HL-60/S4 (cell line): Measurements from ENCODE around the gene HRK.

Experiments used
- in situ Hi-C: fragments of 300-500 bp; cut with MboI; formaldehyde crosslinking; loops from 2 replicates; pipeline ENCODE4 v1.14.3; 2022; ENCODE audit warnings: low sequenced_read_pairs

Gene HRK

GRCh38 chr12:116874324-116874995 lies 6.8 kb downstream of the HRK start:
- in situ Hi-C loops = no loop called here

GRCh38 chr12:116870306-116870705 lies 10.9 kb downstream of the HRK start:
- in situ Hi-C loops = no loop called here

- in situ Hi-C loops = no loop called here
Observed at GRCh38 chr12:116867523-116867922, 13.7 kb downstream of the HRK start.

- in situ Hi-C loops = no loop called here
Observed at GRCh38 chr12:116864371-116865160, 16.7 kb downstream of the HRK start.

DNA sequence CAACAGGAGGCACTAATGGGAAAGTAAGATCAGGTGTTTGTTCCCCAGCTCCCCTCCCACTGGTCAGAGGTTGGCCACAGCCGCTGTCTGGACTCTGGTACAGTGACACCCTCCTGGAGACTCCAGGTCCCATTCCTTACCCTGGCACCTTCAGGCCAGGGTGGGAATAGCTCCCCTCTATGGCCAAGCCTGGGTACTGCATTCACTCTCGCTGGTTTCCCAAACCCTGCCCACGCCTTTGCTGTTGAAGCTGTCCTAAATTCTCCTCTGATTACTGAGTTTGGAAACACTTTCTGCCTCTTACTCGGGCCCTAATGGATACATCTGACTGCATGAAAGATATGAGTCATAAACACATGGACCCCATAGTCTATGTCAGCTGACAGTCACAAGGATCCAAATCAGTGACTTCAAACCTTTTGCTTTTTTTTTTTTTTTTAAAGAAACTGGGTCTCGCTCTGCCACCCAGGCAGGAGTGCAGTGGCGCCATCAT lies 17.9 kb downstream of the HRK start:
- in situ Hi-C loops = no loop called here

DNA sequence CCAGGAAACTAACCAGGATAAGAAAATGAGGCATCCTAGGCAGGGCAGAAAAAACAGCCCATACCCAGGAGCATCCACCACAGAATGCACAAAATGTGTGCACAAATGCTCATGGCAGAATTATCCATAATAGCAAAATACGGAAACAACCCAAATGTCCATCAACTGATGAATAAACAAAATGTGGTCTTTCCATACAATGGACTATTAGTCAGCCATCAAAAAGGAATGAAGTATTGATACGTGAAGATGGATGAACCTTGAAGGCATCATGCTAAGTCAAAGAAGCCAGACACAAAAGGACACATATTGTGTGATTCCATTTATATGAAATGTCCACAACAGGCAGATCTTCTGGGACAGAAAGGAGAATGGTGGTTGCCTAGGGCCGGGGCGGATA lies 19.1 kb downstream of the HRK start:
- in situ Hi-C loops = no loop called here

- in situ Hi-C loops = no loop called here
Observed at GRCh38 chr12:116861320-116861719, 19.9 kb downstream of the HRK start.

DNA sequence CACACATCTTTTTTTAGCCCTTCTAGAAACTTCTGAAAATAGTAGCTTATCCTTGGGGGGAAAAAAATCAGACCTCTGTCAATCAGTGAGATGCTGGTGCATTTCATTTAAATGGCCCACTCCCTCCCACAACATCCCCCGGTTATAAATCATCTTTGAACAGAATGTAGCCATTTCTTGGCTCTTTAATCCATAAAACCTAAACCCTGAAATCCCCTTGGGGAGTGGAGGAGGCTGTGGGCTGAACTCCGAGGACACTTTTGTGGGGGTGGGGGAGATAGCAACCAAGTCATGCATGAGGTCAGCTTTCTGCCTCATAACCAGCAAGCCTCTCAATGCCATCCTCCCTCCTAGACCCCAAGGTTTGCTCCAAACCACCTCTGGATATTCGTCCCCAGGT lies 21.0 kb downstream of the HRK start:
- in situ Hi-C loops = no loop called here

DNA sequence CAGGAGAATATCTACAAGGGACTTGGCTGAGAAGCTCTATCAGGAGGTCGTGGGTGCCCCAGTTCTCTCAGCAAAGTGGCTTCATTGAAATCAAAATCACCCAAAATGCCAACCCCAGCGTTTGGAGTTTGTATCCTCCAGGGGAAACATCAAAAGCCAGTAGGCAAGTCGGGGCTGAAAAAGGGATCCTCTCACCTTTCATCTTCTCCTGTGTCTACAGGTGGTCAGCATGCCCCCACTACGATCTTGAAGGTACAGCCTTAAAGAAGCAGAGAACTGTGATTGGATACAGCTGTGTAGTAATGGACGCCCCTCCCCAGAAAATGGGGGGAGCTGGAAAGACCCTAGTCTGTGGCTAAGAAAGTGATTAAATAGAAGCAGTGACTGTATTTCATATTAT lies 22.2 kb downstream of the HRK start:
- in situ Hi-C loops = no loop called here

DNA sequence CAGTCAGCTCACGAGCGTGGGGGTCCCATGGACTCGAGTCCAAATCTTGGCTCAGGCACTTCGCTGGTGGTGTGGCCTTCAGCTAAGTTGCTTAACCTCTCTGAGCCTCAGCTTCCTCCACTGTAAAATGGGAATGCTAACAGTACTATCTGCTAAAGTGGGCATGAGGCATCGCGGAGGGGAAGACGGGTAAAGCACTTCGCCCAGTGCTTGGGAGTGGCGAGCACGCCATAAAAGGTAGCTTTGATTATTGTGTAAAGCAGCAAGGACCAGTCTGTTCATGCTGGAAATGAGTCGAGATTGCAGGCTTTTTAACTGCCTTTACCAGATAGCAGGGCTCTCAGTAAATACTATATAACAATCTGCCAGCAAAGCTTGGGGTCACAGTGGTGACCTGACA lies 24.5 kb downstream of the HRK start:
- in situ Hi-C loops = no loop called here

GRCh38 chr12:116855744-116856470 lies 25.3 kb downstream of the HRK start:
- in situ Hi-C loops = no loop called here

DNA sequence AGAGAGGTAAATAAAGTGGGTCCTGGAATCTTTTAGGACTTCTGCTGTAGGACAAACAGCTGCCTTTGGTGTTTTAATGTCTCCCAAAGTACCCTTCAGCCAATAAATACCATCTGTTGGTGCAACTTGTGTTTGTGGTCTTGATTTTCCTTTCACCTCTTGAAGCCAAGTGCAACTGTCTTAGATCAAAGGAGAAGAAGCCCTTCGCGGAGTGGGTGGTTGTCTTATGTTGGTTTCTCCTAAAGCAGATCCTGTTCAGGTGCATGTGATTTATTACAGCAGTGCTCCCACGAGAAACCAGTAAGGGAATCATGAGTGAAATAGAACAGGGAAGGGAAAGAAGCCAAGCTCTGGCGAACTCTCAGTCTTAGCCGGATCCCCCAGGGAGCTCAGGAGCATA lies 27.7 kb downstream of the HRK start:
- in situ Hi-C loops = no loop called here

DNA sequence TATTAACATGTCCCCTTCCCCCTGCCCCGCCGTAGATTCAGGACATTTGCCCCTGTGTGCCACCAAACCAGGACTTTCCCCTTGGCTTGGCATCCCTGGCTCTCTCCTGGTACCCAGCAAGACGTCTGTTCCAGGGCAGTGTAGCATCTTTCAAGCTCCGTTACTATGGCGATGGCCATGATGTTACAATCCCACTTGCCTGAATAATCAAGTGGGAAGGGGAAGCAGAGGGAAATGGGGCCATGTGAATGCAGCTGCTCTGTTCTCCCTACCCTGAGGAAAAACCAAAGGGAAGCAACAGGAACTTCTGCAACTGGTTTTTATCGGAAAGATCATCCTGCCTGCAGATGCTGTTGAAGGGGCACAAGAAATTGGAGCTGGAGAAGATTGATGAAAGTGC lies 28.9 kb downstream of the HRK start:
- in situ Hi-C loops = no loop called here

DNA sequence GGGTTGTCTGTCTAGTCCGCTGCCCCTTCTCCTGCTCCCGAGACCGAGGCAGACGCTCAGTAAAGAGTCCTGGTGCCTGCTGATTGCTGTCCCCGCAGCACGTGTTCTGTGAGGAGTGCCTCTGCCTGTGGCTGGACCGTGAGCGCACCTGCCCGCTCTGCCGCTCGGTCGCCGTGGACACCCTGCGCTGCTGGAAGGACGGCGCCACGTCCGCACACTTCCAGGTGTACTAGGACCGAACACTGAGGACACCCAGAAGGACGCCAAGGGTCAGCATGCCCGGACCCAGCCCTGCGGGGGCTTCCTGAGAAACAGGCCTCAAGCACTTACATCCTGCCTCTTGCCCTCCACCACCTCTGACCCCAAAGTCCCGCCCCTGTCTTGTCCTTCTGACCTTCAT lies 32.0 kb downstream of the HRK start:
- in situ Hi-C loops = no loop called here

GRCh38 chr12:116843085-116843484 lies 38.2 kb downstream of the HRK start:
- in situ Hi-C loops = no loop called here

GRCh38 chr12:116839287-116839830 lies 41.9 kb downstream of the HRK start:
- in situ Hi-C loops = no loop called here

DNA sequence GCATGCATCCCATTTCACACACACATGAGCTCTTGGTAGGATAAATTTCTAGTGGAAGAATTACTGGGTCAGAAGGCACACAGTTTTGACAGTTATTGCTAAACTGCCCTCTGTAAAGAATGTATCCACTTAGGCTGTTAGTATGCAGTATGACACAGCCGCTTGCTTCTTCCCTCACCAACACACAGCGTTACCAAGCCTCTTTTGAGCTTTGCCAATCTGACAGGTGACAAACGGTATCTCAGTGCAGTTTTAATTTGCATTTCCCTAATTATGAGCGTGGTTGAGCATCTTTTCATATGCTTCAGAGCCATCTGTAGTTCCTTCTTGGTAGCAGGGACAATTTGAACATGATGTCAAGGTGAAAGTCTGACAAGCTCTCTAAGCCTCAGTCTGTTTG lies 42.9 kb downstream of the HRK start:
- in situ Hi-C loops = no loop called here

GRCh38 chr12:116837097-116837496 lies 44.1 kb downstream of the HRK start:
- in situ Hi-C loops = no loop called here

DNA sequence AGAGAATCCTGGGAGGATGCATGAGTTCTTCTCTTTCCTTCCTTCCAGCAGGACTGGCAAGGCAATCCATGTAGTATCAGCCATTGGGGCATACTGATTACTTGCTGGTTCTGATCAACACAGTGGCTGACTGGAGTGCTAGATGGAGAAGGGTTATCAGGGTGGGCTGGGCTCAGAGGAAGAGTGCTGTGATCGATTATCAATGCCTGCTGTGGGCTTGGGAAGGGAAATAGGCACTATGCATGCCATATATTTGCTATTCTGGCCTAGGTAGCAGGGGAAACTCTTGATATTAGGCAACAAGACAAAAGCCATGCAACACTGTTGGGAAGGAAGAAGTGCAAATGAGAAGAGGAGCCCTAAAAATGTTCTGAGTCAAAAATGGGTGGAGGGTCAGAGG lies 45.8 kb downstream of the HRK start:
- in situ Hi-C loops = no loop called here

DNA sequence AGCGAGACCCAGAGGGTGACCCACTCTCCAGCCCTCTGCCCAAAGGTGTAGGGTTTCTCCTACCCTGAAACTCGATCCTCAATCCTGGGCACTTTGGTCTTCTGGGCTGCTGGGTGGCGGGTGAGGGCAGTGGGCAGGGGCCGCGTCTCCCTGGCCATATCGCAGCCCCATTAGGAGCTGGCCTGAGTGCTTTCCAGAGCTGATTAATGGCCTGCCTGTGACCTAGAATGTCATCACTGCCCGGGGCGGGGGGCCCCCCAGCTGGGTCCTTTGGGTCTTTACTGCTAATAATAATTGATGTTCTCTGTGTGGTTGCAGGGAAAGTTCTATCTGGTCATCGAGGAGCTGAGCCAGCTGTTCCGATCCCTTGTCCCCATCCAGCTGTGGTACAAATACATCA lies 47.8 kb downstream of the HRK start:
- in situ Hi-C loops = no loop called here

DNA sequence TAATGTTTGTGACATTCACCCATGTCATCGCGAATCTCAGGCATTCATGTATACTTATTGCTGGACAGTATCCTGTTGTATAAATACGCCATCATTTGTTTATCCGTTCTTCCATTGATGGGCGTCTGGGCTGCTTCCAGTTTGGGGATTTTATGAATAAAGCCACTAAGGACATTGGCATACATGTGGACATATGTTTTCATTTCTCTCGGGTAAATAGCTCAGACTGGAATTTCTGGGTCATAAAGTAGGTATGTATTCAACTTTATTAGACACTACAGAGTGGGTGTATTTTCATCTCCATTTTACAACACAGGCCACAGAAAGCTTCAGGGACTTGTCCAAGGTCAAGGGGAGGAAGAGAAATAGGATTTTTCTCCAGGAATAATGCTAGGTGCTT lies 48.9 kb downstream of the HRK start:
- in situ Hi-C loops = no loop called here

- in situ Hi-C loops = no loop called here
Observed at GRCh38 chr12:116827432-116827831, 53.8 kb downstream of the HRK start.
